Stimulated activated CD8-positive, alpha-beta memory T cell treated with anti-CD3 and anti-CD28 coated beads, Interleukin-12 subunit alpha, Interleukin-12 subunit beta, amount 100 ng/mL, for 4 hours (primary cell): Measurements from ENCODE around the gene ART3.
A peak's percentile ranks its signal among the peaks of the same experiment; 100 is the strongest.

Source experiments
- DNase-seq: peaks from one replicate; pipeline ENCODE4 v3.0.0-alpha.2; 2020; ENCODE audit warnings: low read depth

The ART3 gene

DNA sequence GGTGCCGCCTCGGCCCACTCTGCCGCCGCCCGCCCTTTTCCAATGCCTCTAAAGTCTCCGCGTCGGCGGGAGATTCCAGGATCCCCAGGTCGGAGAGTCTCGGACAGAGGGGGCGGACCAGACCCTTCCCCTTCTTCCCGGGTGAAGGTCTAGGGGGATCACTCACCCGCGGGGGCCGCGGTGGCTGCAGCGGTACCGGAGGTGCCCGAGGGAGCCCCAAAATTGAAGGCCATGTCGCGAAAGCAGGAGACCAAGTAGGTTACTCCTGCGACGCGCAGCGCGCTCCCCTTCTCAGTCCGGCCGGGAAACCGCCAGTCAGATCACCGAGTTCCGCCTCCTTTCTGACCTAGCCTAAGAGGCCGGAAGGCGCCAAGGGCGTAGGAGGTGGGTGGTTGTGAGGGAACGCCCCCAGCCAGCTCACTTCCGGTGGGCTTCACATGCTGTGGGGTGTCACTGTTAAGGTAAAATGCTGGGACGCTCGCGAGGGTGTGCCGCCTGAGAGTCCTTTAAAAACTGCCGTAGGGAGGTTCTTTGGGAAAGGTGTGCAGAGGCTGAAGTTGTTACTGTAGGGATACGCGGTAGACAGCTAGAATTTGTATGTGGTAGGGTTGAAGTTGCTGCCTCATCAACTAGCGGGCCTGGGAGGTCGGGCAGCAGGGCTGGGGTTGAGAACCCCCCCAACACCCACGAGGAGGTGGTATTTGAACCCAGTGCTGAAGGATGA, 73.8 kb downstream of the ART3 start, which contains the start of gene NUP54:
Gene NUP54, minus strand, starts transcription at position 256 of the 724 bp plus-strand sequence. Its CDS starts 23 bp downstream, at position 233.
- peak; percentile 92 for DNase-seq

DNA sequence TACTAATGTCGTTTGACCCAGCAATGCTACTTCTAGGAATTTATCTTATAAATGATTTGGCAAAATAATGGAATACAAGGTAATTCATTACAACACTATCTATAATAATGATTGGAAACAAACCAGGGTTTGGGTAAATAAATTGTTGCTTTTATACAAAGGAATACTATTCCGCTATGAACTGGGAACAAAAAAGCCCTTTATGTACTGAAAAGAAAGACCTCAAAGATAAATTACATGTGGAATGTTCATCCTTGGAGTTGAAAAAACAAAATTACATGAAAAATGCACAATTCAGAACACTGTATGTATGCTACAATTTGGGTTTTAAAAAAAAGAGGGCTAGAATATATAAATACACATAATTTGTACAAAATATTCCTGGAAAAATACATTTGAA, 78.8 kb downstream of the ART3 start:
- DNase-seq: no peak

DNA sequence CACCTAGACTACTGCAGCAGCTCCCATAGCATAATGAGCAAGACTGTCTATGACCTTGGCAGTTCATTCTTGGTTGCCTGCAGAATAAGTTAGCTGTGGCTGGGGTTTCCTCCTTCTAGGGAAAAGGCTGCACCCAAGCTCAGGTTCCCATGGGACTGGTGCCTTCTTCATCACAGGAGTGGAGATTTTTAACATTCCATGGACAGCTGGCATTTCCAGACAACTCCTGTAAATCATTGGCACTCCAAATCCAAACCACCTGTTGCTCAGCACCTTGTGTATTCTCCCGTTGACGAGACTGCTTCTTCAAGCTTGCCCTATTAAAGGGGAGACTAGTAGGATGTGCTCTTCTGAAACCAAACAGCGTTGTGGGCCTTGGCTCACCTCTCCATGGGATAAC, 81.5 kb downstream of the ART3 start:
- DNase-seq: no peak

DNA sequence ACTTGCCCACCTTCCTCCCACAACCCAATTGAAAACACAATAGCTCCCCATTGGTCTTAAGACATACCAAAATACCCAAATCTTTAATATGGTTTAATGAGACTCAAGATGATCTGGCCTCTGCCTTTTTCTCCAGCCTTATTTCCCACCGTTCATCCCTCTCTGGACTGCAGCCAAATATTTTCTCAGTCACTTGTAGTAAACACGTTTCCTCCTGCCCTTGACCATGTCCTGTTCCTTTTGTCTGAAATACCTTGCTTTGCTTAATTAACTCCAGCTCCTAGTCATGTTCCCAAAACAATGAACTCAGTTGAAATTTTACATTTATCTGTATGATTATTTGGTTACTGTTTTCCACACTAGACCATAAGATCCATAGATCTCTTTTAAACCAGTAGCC, 82.1 kb downstream of the ART3 start:
- no peak for DNase-seq

DNA sequence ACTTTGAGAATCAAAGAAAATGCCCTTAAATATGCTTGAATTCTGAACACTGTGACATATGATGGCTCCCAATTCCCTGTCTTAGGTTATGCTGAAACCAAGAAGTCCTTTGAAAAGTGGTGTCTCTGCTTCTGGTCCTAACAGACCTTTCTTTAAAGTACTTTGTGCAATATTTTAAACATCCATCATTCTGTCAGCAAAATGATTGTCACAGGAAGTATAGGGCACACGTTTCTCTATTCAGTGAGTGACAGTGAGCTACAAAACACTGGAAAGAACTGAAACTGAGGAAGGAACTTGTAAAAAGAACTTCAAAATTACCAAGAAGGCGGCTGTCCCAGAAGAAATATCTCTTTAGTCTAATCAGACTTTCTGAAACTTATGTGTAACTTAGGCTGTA, 85.8 kb downstream of the ART3 start:
- DNase-seq: no peak
